Liver (tissue), 3 donors: ENCODE measurements around the gene SCARB1.

Source experiments
- ATF3 ChIP-seq: IDR thresholded peaks from 2 replicates; pipeline ENCODE4 v1.6.1; 2016; ENCODE audit warnings: antibody characterized with exemption
- EGR1 ChIP-seq, 2 donors: IDR thresholded peaks; 2 replicates each; pipeline ENCODE4 v1.6.1; 2016 to 2018; ENCODE audit warnings: antibody characterized with exemption in 2 of 2, low read depth in 2 of 2
- FOXA1 ChIP-seq: IDR thresholded peaks from 2 replicates; pipeline ENCODE4 v1.6.1; 2016; ENCODE audit warnings: antibody characterized with exemption
- GABPA ChIP-seq, 2 donors: IDR thresholded peaks in 1 of 2; conservative IDR thresholded peaks in 1 of 2; 2 replicates each; pipeline ENCODE4 v1.6.1; 2016; ENCODE audit warnings: antibody characterized with exemption in 2 of 2, mild to moderate bottlenecking in 1 of 2, moderate library complexity in 1 of 2
- HNF4A ChIP-seq, 2 donors: conservative IDR thresholded peaks; 2 replicates each; pipeline ENCODE4 v1.6.1; 2016; ENCODE audit warnings: antibody characterized with exemption in 2 of 2, mild to moderate bottlenecking in 2 of 2
- JUND ChIP-seq, 2 donors: IDR thresholded peaks; 2 replicates each; pipeline ENCODE4 v1.6.1; 2016; ENCODE audit warnings: antibody characterized with exemption in 2 of 2
- MAX ChIP-seq: IDR thresholded peaks from 2 replicates; pipeline ENCODE4 v1.6.1; 2016; ENCODE audit warnings: antibody characterized with exemption
- RAD21 ChIP-seq, 2 donors: IDR thresholded peaks; 2 replicates each; pipeline ENCODE4 v1.6.1; 2016; ENCODE audit warnings: antibody characterized with exemption in 2 of 2, mild to moderate bottlenecking in 2 of 2
- REST ChIP-seq: IDR thresholded peaks from 2 replicates; pipeline ENCODE4 v1.6.1; 2016; ENCODE audit warnings: antibody characterized with exemption, mild to moderate bottlenecking
- RXRA ChIP-seq, 2 donors: IDR thresholded peaks; 2 replicates each; pipeline ENCODE4 v1.6.1; 2017 to 2018; ENCODE audit warnings: antibody characterized with exemption in 2 of 2, mild to moderate bottlenecking in 1 of 2
- TAF1 ChIP-seq: conservative IDR thresholded peaks from 2 replicates; pipeline ENCODE4 v1.6.1; 2016; ENCODE audit warnings: antibody characterized with exemption, mild to moderate bottlenecking
- YY1 ChIP-seq: IDR thresholded peaks from 2 replicates; pipeline ENCODE4 v1.6.1; 2016; ENCODE audit warnings: antibody characterized with exemption, mild to moderate bottlenecking
- TF ChIP-seq, protein P1 (sequence below): fragments of 150-350 bp; IDR thresholded peaks from 2 replicates; pipeline ENCODE4 v1.5.1; 2017; ENCODE audit warnings: improper control_type of control experiment, low read depth, low read length; ENCODE audit not compliant: missing input control
- TF ChIP-seq, protein P2 (sequence below): IDR thresholded peaks from 2 replicates; pipeline ENCODE4 v1.6.1; 2016; ENCODE audit warnings: antibody characterized with exemption
- donor health status: healthy.
- donor health status: healthy.

- TF ChIP-seq REST, result no peak
- TF ChIP-seq GABPA (IDR thresholded peaks at IDR 0.05 in 1 of 2, conservative IDR thresholded peaks at IDR 0.05 in 1 of 2), result no peak
- TF ChIP-seq HNF4A (conservative IDR thresholded peaks at IDR 0.05), result no peak
- TF ChIP-seq, protein P1, sequence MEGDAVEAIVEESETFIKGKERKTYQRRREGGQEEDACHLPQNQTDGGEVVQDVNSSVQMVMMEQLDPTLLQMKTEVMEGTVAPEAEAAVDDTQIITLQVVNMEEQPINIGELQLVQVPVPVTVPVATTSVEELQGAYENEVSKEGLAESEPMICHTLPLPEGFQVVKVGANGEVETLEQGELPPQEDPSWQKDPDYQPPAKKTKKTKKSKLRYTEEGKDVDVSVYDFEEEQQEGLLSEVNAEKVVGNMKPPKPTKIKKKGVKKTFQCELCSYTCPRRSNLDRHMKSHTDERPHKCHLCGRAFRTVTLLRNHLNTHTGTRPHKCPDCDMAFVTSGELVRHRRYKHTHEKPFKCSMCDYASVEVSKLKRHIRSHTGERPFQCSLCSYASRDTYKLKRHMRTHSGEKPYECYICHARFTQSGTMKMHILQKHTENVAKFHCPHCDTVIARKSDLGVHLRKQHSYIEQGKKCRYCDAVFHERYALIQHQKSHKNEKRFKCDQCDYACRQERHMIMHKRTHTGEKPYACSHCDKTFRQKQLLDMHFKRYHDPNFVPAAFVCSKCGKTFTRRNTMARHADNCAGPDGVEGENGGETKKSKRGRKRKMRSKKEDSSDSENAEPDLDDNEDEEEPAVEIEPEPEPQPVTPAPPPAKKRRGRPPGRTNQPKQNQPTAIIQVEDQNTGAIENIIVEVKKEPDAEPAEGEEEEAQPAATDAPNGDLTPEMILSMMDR, result no peak
- no peak for TF ChIP-seq MAX
- TF ChIP-seq RXRA (IDR thresholded peaks at IDR 0.05), result no peak
- no peak for TF ChIP-seq FOXA1
- no peak for TF ChIP-seq YY1
- no peak for TF ChIP-seq TAF1
- TF ChIP-seq ATF3, result no peak
- TF ChIP-seq, protein P2, sequence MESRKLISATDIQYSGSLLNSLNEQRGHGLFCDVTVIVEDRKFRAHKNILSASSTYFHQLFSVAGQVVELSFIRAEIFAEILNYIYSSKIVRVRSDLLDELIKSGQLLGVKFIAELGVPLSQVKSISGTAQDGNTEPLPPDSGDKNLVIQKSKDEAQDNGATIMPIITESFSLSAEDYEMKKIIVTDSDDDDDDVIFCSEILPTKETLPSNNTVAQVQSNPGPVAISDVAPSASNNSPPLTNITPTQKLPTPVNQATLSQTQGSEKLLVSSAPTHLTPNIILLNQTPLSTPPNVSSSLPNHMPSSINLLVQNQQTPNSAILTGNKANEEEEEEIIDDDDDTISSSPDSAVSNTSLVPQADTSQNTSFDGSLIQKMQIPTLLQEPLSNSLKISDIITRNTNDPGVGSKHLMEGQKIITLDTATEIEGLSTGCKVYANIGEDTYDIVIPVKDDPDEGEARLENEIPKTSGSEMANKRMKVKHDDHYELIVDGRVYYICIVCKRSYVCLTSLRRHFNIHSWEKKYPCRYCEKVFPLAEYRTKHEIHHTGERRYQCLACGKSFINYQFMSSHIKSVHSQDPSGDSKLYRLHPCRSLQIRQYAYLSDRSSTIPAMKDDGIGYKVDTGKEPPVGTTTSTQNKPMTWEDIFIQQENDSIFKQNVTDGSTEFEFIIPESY, result no peak
- TF ChIP-seq RAD21 (IDR thresholded peaks at IDR 0.05), result no peak
- TF ChIP-seq JUND (IDR thresholded peaks at IDR 0.05), result no peak
- TF ChIP-seq EGR1 (IDR thresholded peaks at IDR 0.05; ENCODE audit: low read depth in 2 of 2), result no peak
These were observed 44.6 kb downstream of the SCARB1 start for GRCh38 chr12:124819080-124819479.
